Epidermal melanocyte (primary cell): ENCODE measurements around the gene NTN3.
A peak's percentile ranks its signal among the peaks of the same experiment; 100 is the strongest.
"Not testable (repeated sequence)": the region's sequence is repeated elsewhere in the genome, so short reads cannot be mapped to it uniquely, and the experiment has no call there.

Experiments used
- DNase-seq: peaks from one replicate; pipeline ENCODE4 v3.0.0; 2011; ENCODE audit warnings: low spot score; ENCODE audit not compliant: insufficient read length

The NTN3 gene

DNA sequence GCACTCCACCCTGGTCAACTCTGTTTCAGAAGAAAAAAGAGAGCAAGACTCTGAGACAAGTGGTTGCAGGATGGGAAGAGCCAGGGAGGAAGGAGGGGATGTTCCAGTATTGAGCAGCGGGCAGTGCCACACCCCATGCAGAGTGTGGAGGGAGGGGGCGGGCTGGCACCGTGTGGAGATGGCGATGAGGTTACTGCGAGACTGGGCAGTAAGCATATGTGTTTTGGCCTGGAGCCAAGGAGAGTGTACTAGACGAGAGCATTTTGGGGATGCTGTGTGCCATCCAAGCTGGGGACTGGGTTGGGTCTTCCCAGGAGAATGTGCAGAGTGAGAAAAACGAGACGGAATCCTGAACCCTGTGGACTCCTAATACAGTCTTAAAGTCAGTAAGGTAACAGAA, 7.2 kb downstream of the NTN3 start:
- DNase-seq, result no peak

DNA sequence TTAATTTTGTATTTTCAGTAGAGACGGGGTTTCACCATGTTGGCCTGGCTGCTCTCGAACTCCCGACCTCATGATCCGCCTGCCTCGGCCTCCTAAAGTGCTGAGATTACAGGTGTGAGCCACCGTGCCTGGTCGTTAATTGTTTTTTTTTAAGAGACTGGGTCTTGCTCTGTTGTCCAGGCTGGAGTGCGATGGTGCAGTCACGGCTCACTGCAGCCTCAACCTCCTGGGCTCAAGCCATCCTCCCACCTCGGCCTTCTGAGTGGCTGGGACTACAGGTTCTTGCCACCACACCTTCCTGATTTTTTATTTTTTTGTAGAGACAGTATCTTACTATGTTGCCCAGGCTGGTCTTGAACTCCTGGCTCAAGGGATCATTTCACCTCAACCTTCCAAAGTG, 8.9 kb downstream of the NTN3 start:
- DNase-seq, result not testable (repeated sequence)

DNA sequence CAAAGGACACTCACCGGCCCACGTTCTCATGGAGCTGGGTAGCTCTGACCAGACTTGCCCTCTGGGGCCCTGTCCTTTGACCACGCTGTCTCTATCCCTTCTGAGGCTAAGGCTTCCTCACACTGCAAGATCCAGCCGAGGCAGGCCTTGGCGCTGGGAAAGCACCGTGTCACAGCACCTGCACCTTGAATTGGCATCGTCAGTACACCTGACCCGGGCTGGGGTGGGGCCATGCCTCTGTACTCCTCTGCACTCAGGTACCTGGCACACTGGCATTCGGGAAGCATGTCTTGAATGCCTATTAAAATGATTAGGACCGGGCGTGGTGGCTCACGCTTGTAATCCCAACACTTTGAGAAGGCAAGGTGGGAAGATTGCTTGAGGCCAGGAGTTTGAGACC, 9.9 kb downstream of the NTN3 start:
- DNase-seq, result no peak

GRCh38 chr16:2481676-2482075, 10.6 kb downstream of the NTN3 start:
- no peak for DNase-seq

DNA sequence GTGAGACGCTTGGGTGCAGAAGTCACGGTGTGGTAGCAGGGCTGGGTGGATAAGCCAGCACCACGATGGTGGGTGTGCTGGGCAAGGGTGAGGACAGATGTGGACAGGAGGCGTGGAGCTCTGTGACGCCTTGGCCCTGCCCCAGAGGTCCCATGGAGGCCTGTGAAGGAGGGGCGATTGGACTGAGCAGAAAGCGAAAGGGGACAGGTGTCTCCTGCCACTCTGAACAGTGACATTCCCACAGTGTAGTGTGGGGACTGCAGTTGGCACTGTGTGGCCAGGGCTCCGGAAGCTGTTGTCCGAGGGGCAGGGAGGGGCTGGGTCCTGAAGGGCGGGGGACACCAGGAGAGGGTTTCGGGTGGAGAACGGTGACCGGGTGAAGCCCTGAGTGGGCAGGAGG, 11.2 kb downstream of the NTN3 start:
- no peak for DNase-seq

DNA sequence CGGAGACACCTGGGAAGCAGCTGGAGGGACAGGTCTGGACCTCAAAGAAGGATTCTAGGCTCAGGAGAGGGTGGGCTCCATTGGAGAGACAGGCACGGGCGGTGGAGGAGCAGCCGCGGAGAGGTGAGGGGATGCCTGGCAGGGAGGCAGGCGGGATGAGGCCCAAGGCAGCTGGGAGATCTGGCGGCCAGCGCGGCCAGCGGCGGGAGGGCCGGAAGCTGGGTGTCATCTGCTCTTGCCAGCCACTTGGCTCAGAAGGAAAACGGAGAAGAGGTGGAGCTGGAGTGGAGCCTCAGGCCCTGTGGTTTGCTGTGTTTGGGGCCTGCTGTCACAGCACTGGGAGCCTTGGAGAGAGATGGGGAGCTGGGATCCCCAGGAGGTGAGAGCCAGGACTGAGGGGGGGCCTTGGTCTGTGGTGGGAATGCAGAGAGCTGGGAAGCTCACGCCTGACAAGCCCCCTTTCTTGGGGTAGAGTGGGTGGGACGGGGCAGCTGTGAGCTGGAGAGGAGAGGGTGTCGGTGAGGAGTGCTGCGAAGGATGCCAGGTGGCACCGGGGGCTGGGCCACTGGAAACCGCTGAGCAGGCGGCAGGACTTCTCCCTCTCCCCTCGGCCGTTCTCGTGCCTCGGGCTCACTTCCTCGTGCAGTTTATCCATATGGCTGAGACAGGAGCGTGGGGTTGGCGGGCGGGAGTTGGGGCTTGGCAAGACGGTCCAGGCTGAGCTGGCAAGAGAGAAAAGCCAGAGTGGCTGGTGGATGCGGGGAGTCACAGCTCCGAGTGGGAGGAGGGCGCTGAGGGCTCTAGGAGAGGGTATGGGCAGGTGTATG, 11.8 kb downstream of the NTN3 start:
- DNase-seq, result peak; percentile 91

- DNase-seq, result no peak
Measured at GRCh38 chr16:2483939-2484897, 13.1 kb downstream of the NTN3 start.

DNA sequence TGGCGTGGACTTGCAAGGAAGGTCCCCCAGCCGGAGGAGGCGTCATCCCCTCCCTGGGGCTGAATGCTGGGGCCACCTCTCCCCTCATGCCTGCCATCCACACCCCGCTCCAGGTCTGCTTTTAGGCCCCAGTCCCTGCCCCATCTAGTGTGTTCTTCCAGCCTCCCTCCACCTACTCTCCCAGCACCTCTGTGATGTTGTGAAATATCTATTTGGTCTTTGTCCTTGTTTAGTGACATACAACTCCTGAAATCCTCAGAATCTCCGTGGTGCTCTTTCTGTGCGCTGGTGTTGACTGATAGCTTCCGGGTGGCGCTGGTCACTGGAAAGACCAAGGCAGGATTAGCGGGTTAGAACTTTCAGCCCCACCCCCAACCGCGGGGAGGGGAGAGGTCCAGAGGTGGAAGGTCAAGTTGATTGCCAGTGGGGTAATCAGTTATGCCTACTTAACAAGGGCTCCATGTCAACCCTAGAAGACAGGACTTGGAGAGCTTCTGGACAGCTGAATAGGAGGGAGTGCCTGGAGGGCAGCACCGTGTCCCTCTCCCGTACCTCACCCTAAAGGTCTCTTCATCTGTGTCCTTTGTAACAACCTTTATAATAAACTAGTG, 13.9 kb downstream of the NTN3 start:
- DNase-seq, result no peak

- DNase-seq, result no peak
Measured at GRCh38 chr16:2485811-2486507, 14.9 kb downstream of the NTN3 start.

DNA sequence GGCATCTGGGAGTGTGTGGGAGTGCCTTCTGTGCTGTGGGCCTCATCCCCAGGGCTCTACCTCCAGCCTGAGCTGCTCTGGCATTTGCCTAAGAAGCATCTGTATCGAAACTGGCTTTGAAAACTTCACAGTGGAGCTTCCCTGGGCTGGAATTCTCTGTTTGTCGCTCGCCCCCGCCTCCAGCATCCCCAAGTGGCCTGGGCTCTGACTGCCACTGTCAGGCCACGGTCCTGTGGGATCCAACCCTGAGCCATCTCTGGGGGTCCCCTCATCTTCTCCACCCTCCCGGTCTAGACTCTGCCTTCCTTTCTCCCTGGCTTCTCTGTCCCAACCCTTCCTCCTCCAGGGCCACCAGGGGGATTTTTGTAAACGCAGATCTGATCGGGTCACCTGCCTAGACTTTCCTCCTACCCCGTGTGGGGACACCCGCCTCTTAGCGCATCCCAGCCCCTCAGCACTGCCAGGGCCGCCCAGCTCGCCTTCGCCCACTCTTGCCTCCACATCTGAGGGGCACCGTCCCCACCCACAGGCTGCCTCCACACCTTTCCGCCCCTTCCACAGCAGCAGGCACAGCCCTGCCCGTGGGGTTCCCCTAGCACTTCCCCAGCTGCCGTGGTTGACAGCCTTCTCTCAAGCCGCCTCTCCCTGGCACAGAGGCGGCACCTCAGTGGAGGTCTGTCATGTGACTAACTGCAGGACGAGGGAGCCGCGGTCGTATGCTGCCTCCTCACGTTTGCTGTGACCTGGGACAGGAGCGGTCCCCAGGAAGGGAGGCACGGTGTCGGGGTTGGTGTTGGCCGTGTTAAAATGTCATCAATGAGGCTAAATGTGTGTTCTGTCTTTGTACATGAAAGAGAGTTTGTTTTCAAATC, 15.8 kb downstream of the NTN3 start:
- no peak for DNase-seq

DNA sequence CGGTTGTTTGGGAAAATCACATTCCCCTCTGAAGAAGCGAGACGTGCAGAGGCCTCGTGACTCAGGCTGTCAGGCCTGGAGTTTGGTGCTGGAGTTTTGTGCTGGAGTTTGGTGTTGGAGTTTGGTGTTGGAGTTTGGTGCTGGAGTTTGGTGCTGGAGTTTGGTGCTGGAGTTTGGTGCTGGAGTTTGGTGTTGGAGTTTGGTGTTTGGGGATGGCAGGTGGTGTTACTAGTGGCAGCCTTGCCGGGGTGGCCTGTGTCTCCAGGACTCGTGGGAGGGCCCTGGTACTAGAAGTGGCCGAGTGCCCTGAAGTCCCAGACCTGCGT, 16.4 kb downstream of the NTN3 start:
- DNase-seq, result no peak

GRCh38 chr16:2487903-2488531, 16.9 kb downstream of the NTN3 start:
- no peak for DNase-seq

DNA sequence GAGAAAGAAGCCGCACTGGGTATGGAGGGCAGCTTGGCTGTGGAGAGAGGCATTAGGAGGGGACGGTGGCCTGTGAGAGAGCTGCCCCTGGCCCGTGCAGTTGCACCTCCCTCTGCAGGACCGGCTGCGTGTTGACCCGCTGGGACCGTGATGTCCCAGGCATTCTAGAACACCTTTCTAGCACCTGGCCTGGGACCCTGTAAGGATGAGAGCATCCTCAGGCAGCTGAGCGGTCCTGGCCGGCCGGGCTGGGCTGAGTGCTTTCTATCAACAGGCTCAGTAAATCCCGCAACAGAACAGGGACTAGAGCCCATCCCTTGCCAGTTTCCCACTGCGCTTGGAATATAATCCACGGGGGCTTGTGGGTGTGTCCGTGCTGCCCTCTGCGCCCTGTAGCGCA, 18.5 kb downstream of the NTN3 start:
- DNase-seq, result no peak

- no peak for DNase-seq
Measured at GRCh38 chr16:2490190-2491105, 19.4 kb downstream of the NTN3 start.

DNA sequence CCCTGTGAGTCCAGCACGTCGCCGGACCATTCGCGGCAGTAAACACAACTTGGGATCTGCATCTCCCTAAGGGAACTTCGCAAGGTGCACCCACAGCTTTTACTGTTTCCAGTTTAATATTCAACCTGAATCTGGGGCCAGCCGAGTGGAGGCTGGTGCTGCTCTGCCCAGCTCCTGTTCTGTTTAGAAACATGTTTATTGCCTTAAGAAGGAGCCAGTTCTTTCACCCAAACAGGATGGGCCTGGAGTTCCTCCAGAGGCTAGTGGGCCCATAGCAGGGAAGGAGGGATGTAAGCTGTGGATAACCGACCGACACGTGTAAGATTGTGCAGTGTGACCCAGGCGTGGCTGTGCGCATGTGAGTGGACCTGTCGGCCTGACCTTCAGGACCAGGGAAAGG, 21.2 kb downstream of the NTN3 start:
- DNase-seq, result no peak

GRCh38 chr16:2493605-2494004, 22.5 kb downstream of the NTN3 start:
- no peak for DNase-seq

DNA sequence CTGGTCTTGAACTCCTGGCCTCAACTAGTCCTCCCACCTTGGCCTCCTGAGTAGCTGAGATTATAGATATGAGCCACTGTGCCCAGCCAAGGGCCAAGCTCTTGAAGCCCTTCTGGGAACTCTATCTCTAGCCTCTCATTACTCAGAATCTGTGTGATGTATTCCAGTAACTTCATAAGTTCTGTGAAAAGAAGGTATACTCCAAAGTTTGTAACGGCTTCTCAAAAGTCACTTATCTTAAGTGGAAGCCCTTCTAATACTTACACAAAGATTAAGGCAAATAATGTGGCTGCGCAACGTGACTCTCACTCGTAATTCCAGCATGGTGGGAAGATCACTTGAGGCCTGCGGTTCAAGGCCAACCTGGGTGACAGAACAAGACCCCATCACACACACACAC, 23.5 kb downstream of the NTN3 start:
- DNase-seq, result no peak

GRCh38 chr16:2495041-2495440, 23.9 kb downstream of the NTN3 start:
- no peak for DNase-seq
